K562 (cell line): ENCODE results near the gene KMT2E. TPM values are rescaled to one million over a fixed set of nuclear protein-coding genes. Genes with fewer than 3 reads are reported as not detected.

Experiments
- ATAC-seq: fragments of 200-7000 bp; cut with Tn5 transposase; 3 replicates; pipeline ENCODE4 v1.9.1; 2020; ENCODE audit warnings: moderate library complexity
- BruUV-seq: library from RNA; stranded (reverse); fragments of 400-500 nt; replicated peaks from 2 replicates; lab custom pipeline; 2021; lab: Mats Ljungman, UMichigan
- CTCF ChIA-PET: fragments of 300-600 bp; formaldehyde crosslinking; extraction: SDS; loops from one replicate; lab custom pipeline; 2021; ENCODE audit warnings: low intra/inter-chr PET ratio; lab: Yijun Ruan, JAX
- POLR2A ChIA-PET: fragments of 300-600, 350-650 bp; sonication (Branson Sonifier 250); formaldehyde crosslinking; extraction: SDS; loops from one replicate; lab custom pipeline; 2021; ENCODE audit warnings: antibody characterized with exemption, inconsistent platforms; lab: Yijun Ruan, JAX
- DNase-seq, 4 experiments: peaks; one replicate each; pipeline versions ENCODE4 v3.0.0 to v3.0.0-alpha.2; 2011 to 2018; ENCODE audit warnings: low spot score in 3 of 4, mixed read lengths in 3 of 4; ENCODE audit errors: extremely low read depth in 1 of 4
- FAIRE-seq: peaks from 2 replicates; lab custom pipeline; 2011; peaks lifted over from hg19 to GRCh38; lab: Jason Lieb, UNC
- H2AFZ ChIP-seq: 2 replicates; pipeline ENCODE4 v1.6.0; 2011; ENCODE audit warnings: low read depth, low read length, control low read depth, inconsistent platforms
- H3K27ac ChIP-seq: fragments of 200-600 bp; 3 replicates; pipeline ENCODE4 v1.8.0; 2011; ENCODE audit warnings: low read depth, mild to moderate bottlenecking, control low read depth, inconsistent platforms, low read length, moderate library complexity, mixed read lengths; ENCODE audit errors: extremely low read depth
- H3K27me3 ChIP-seq, 2 experiments: fragments of 300-600 bp in 1 of 2; 2 replicates in 1 of 2; 3 replicates in 1 of 2; pipeline versions ENCODE4 v1.6.0 to v1.8.0; 2011; ENCODE audit warnings: inconsistent platforms in 2 of 2, low read length in 2 of 2, mild to moderate bottlenecking in 1 of 2, mixed read lengths in 1 of 2, moderate library complexity in 1 of 2; ENCODE audit not compliant: control insufficient read depth in 2 of 2, insufficient read depth in 2 of 2
- H3K36me3 ChIP-seq: fragments of 300-600 bp; 3 replicates; pipeline ENCODE4 v1.8.0; 2011; ENCODE audit warnings: mild to moderate bottlenecking, low read length, inconsistent platforms; ENCODE audit not compliant: control insufficient read depth, insufficient read depth
- H3K4me1 ChIP-seq, 2 experiments: fragments of 200-600 bp in 1 of 2; replicated peaks in 1 of 2; 2 replicates in 1 of 2; 3 replicates in 1 of 2; pipeline versions ENCODE4 v1.5.1 to v1.8.0; 2011; ENCODE audit warnings: inconsistent platforms in 2 of 2, low read length in 2 of 2, mild to moderate bottlenecking in 1 of 2, mixed read lengths in 1 of 2, moderate library complexity in 1 of 2; ENCODE audit not compliant: control insufficient read depth in 2 of 2, insufficient read depth in 2 of 2
- H3K4me2 ChIP-seq: 2 replicates; pipeline ENCODE4 v1.6.1; 2011; ENCODE audit warnings: low read length, control low read depth, inconsistent platforms, mixed read lengths; ENCODE audit not compliant: insufficient read depth
- H3K4me3 ChIP-seq: fragments of 200-600 bp; sonication (generic), shearing (Covaris generic); 2 replicates; pipeline ENCODE4 v1.5.1; 2016; ENCODE audit warnings: control low read depth, inconsistent platforms
- H3K79me2 ChIP-seq: fragments of 200-600 bp; 3 replicates; pipeline ENCODE4 v1.8.0; 2011; ENCODE audit warnings: low read length, inconsistent platforms; ENCODE audit not compliant: control insufficient read depth, insufficient read depth
- H3K9ac ChIP-seq, 2 experiments: 2 replicates each; pipeline versions ENCODE4 v1.6.0 to v1.6.1; 2011; ENCODE audit warnings: low read depth in 2 of 2, low read length in 2 of 2, control low read depth in 1 of 2, inconsistent platforms in 1 of 2, mild to moderate bottlenecking in 1 of 2, mixed read lengths in 1 of 2; ENCODE audit not compliant: insufficient read depth in 1 of 2
- H3K9me1 ChIP-seq: one replicate; pipeline ENCODE4 v1.6.0; 2011; ENCODE audit warnings: inconsistent platforms, mild to moderate bottlenecking, low read length, moderate library complexity; ENCODE audit not compliant: control insufficient read depth, insufficient read depth
- H3K9me3 ChIP-seq: replicated peaks from 2 replicates; pipeline ENCODE4 v1.5.1; 2011; ENCODE audit warnings: low read depth, low read length, inconsistent platforms; ENCODE audit not compliant: control insufficient read depth, insufficient read depth
- H4K20me1 ChIP-seq: replicated peaks from 2 replicates; pipeline ENCODE4 v1.6.1; 2011; ENCODE audit warnings: low read length, inconsistent platforms, mixed read lengths; ENCODE audit not compliant: control insufficient read depth, insufficient read depth
- EGR1 ChIP-seq: fragments of 450-650 bp; conservative IDR thresholded peaks from 2 replicates; pipeline ENCODE4 v1.6.1; 2017; ENCODE audit warnings: mild to moderate bottlenecking
- EWSR1 ChIP-seq: fragments of 450-650 bp; IDR thresholded peaks from 2 replicates; pipeline ENCODE4 v1.6.1; 2018; ENCODE audit warnings: borderline replicate concordance, mild to moderate bottlenecking, low read depth, moderate library complexity; ENCODE audit not compliant: partially characterized antibody
- GABPB2 ChIP-seq: fragments of 250-450 bp; sonication (Bioruptor Pico); conservative IDR thresholded peaks from 2 replicates; pipeline ENCODE4 v1.5.1; 2021; ENCODE audit warnings: mild to moderate bottlenecking
- KLF1 ChIP-seq: fragments of 450-650 bp; IDR thresholded peaks from 2 replicates; pipeline ENCODE4 v1.6.1; 2016; ENCODE audit warnings: missing genetic modification characterization, missing compliant biosample characterization
- KLF13 ChIP-seq: fragments of 450-650 bp; IDR thresholded peaks from 2 replicates; pipeline ENCODE4 v1.6.1; 2016; ENCODE audit warnings: missing genetic modification characterization, low read depth, mild to moderate bottlenecking, missing compliant biosample characterization, moderate library complexity, borderline replicate concordance
- MEIS2 ChIP-seq: fragments of 450-650 bp; IDR thresholded peaks from 2 replicates; pipeline ENCODE4 v1.6.1; 2014; ENCODE audit warnings: mild to moderate bottlenecking; ENCODE audit not compliant: partially characterized antibody
- POLR2AphosphoS2 ChIP-seq: IDR thresholded peaks from 2 replicates; pipeline ENCODE4 v1.6.1; 2012; ENCODE audit warnings: low read length, improper control_type of control experiment
- POLR2B ChIP-seq: fragments of 450-650 bp; IDR thresholded peaks from 2 replicates; pipeline ENCODE4 v1.6.1; 2018; ENCODE audit warnings: low read depth; ENCODE audit not compliant: partially characterized antibody
- TAF9B ChIP-seq: fragments of 450-650 bp; IDR thresholded peaks from 2 replicates; pipeline ENCODE4 v1.6.1; 2018; ENCODE audit warnings: mild to moderate bottlenecking; ENCODE audit not compliant: partially characterized antibody
- ZFP30 ChIP-seq: fragments of 250-450 bp; sonication (Bioruptor Pico); IDR thresholded peaks from 2 replicates; pipeline ENCODE4 v1.8.0; 2022; ENCODE audit warnings: moderate library complexity, mild to moderate bottlenecking, inconsistent platforms, borderline replicate concordance
- ZNF780A ChIP-seq: fragments of 250-450 bp; sonication (Bioruptor Pico); IDR thresholded peaks from 2 replicates; pipeline ENCODE4 v1.5.0; 2021; ENCODE audit warnings: mild to moderate bottlenecking
- WGBS: fragments of 100-300 bp; shearing (Covaris generic); methylation state at CpG from one replicate; pipeline ENCODE4 v1.1.6; 2016; ENCODE audit warnings: low coverage, mixed read lengths; ENCODE audit not compliant: insufficient coverage; ENCODE audit errors: missing lambda C conversion rate; 5-methylcytosine and 5-hydroxymethylcytosine counted together
- in situ Hi-C: fragments of 300-500 bp; cut with MboI; formaldehyde crosslinking; loops from 4 replicates; pipeline ENCODE4 v1.15.0; 2018; ENCODE audit warnings: inconsistent platforms, mixed read lengths
- intact Hi-C: fragments of 100-400 bp; cut with micrococcal nuclease; formaldehyde crosslinking; loops from 2 replicates; pipeline ENCODE4 v1.14.2; 2022
- polyA plus RNA-seq, 8 experiments: library from polyadenylated mRNA; depleted of rRNA in 4 of 8; stranded (reverse) in 5 of 8; unstranded in 3 of 8; fragments of >200 nt; fragmentation: Nextera tagmentation in 2 of 8; fragmentation: Illumina TruSeq in 1 of 8; extraction: Ambion mirVana in 2 of 8; extraction: Trizol in 1 of 8; gene quantifications; 2 replicates each; pipeline versions ENCODE4 v1.2.1 to v1.2.3, GENCODE V29; 2011 to 2014; ENCODE audit warnings: inconsistent platforms in 1 of 8, missing spikeins in 1 of 8
- total RNA-seq, 7 experiments: library from RNA; depleted of rRNA in 6 of 7; stranded (reverse); fragments of >200 nt in 6 of 7; fragmentation: Illumina TruSeq in 2 of 7; extraction: Trizol in 2 of 7; gene quantifications; 2 replicates each; pipeline versions ENCODE4 v1.2.1 to v1.2.3, GENCODE V29; 2011 to 2021; ENCODE audit warnings: low replicate concordance in 1 of 7
- TF ChIP-seq, protein P1 (sequence below): sonication (generic); formaldehyde crosslinking; IDR thresholded peaks from 2 replicates; pipeline ENCODE4 v1.5.0; 2020; ENCODE audit warnings: missing genetic modification reagents
- TF ChIP-seq, protein P2 (sequence below): fragments of 450-650 bp; IDR thresholded peaks from 2 replicates; pipeline ENCODE4 v1.6.1; 2016
- TF ChIP-seq, protein P3 (sequence below), 2 experiments: IDR thresholded peaks in 1 of 2; conservative IDR thresholded peaks in 1 of 2; 2 replicates each; pipeline ENCODE4 v1.6.1; 2016; ENCODE audit warnings: low read depth in 2 of 2, mild to moderate bottlenecking in 1 of 2, missing compliant biosample characterization in 1 of 2, missing genetic modification characterization in 1 of 2, moderate library complexity in 1 of 2

Gene KMT2E
- total and polyA plus RNA-seq, 9 of the 15 experiments (the other 6 are each of a cell fraction or from before 2014, with no cell fraction given), result 8.9 to 55.3 (median 38.1) TPM

DNA sequence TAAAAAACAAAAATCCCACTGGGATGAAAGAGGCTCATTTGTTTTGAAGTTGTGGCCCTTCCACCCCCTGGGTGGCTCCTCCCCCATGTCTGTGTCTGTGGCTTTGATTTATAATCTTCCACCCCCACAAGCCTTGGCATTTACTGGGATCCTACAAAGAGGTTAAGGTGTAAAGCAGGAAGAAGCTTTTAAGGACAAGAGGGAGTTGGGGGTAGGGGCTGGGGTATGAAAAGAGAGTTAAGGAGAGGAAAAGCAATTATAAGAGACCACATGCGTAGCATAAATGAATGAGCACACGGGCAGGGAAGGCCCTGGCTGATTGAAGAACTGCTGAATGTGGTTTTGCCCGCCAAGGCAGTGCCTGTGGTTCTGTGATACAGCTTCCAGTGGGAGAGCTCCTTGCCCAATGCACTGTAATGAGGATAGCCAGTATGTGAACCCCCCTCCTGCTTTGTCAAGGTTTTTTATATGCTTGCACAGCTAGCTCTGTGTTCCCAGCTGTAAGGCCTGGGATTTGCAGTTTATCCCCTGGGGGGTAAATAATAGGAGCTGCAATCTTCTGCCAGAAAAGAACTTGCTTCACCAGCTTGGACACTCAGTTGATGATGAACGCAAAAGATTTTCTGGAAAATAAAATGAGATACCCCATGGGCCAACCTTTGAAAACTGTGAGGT lies 34.7 kb upstream of the KMT2E start:
- H3K27ac ChIP-seq, result no peak overlapping the region
- in situ Hi-C loops (no loop called here), intact Hi-C loops (loop anchor here (5.0 kb wide), 1 partner anchor 37 kb away; no protein-coding TSS in a partner anchor)
- no peak overlapping the region for H2AFZ ChIP-seq
- ATAC-seq (no peak), DNase-seq (no peak), FAIRE-seq (no peak)
- POLR2A ChIA-PET, result interaction anchor here (0.6 to 4.0 kb wide), 3 partner anchors 18 to 206 kb away, joined by 3 to 47 read pairs (median 5); partner anchors contain the start of gene KMT2E
- no peaks in the 10 kb centered on the region for H3K9me3 ChIP-seq
- peaks cover 10 to 13% of the 10 kb centered on the region in 2 experiments; a peak in 4 of 5 replicates for H3K4me1 ChIP-seq
- H3K27me3 ChIP-seq, result no peaks in the 10 kb centered on the region; a peak in 1 of 5 replicates
- 0 out of 2 replicates have a peak, but pooled peaks cover 4% of the 10 kb centered on the region for H4K20me1 ChIP-seq
- no TSS peak for BruUV-seq
- no peak overlapping the region for H3K4me3 ChIP-seq
- H3K4me2 ChIP-seq, result no peak overlapping the region
- no peaks in the 10 kb centered on the region for H3K9me1 ChIP-seq
- H3K36me3 ChIP-seq, result no peaks in the 10 kb centered on the region
- peaks cover 30% of the 10 kb centered on the region for H3K79me2 ChIP-seq
- 68% methylated on average over 4 of the region's 4 CpGs for WGBS
- H3K9ac ChIP-seq, result no peak overlapping the region
- CTCF ChIA-PET, result no interaction called here
- TF ChIP-seq ZNF780A (no peak), POLR2B (peak; percentile 18), MEIS2 (peak; percentile 88), GABPB2 (CRISPR knock-in tag) (no peak), KLF1 (tag) (no peak), POLR2AphosphoS2 (peak; percentile 37; the same call in 1 of the 2 replicates), TAF9B (no peak), KLF13 (tag) (no peak), EWSR1 (no peak), ZFP30 (CRISPR knock-in tag) (no peak), EGR1 (peak; percentile 87)
- TF ChIP-seq, protein P1, sequence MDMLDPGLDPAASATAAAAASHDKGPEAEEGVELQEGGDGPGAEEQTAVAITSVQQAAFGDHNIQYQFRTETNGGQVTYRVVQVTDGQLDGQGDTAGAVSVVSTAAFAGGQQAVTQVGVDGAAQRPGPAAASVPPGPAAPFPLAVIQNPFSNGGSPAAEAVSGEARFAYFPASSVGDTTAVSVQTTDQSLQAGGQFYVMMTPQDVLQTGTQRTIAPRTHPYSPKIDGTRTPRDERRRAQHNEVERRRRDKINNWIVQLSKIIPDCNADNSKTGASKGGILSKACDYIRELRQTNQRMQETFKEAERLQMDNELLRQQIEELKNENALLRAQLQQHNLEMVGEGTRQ (CRISPR knock-in tag), result no peak
- TF ChIP-seq, protein P2, sequence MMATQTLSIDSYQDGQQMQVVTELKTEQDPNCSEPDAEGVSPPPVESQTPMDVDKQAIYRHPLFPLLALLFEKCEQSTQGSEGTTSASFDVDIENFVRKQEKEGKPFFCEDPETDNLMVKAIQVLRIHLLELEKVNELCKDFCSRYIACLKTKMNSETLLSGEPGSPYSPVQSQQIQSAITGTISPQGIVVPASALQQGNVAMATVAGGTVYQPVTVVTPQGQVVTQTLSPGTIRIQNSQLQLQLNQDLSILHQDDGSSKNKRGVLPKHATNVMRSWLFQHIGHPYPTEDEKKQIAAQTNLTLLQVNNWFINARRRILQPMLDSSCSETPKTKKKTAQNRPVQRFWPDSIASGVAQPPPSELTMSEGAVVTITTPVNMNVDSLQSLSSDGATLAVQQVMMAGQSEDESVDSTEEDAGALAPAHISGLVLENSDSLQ, result peak; percentile 93
- TF ChIP-seq, protein P3, sequence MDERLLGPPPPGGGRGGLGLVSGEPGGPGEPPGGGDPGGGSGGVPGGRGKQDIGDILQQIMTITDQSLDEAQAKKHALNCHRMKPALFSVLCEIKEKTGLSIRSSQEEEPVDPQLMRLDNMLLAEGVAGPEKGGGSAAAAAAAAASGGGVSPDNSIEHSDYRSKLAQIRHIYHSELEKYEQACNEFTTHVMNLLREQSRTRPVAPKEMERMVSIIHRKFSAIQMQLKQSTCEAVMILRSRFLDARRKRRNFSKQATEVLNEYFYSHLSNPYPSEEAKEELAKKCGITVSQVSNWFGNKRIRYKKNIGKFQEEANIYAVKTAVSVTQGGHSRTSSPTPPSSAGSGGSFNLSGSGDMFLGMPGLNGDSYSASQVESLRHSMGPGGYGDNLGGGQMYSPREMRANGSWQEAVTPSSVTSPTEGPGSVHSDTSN (CRISPR knock-in tag; IDR thresholded peaks at IDR 0.05; ENCODE audit: low read depth), result 0 out of 2 replicates have a peak, but pooled peaks have one; percentile 12
- TF ChIP-seq, protein P3 (tag; conservative IDR thresholded peaks at IDR 0.05; ENCODE audit: low read depth), result peak; percentile 83
